Neural progenitor cell (in vitro differentiated cells): Measurements from ENCODE around the gene CSKMT. TPM values are rescaled to one million over a fixed set of nuclear protein-coding genes. Genes with fewer than 3 reads are reported as not detected.
A peak's percentile ranks its signal among the peaks of the same experiment; 100 is the strongest.

Experiments used
- DNase-seq: peaks from one replicate; pipeline ENCODE4 v3.0.0-alpha.2; 2016; ENCODE audit warnings: low spot score
- H2AFZ ChIP-seq: fragments of 200-600 bp; sonication (generic); replicated peaks from 2 replicates; pipeline ENCODE4 v1.6.1; 2016; ENCODE audit warnings: antibody characterized with exemption
- H3F3A ChIP-seq: fragments of 200-600 bp; sonication (generic); 2 replicates; pipeline ENCODE4 v1.6.1; 2016; ENCODE audit warnings: antibody characterized with exemption, low read depth
- H3K27ac ChIP-seq: fragments of 200-600 bp; sonication (generic); 2 replicates; pipeline ENCODE4 v1.5.1; 2016; ENCODE audit warnings: mild to moderate bottlenecking
- H3K27me3 ChIP-seq: fragments of 200-600 bp; sonication (generic); 2 replicates; pipeline ENCODE4 v1.6.1; 2016; ENCODE audit warnings: mild to moderate bottlenecking, moderate library complexity
- H3K36me3 ChIP-seq: fragments of 200-600 bp; sonication (generic); 2 replicates; pipeline ENCODE4 v1.5.1; 2016
- H3K4me1 ChIP-seq: fragments of 200-600 bp; sonication (generic); 2 replicates; pipeline ENCODE4 v1.6.1; 2016; ENCODE audit warnings: mixed run types
- H3K4me2 ChIP-seq: fragments of 200-600 bp; sonication (generic); 2 replicates; pipeline ENCODE4 v1.6.1; 2016
- H3K4me3 ChIP-seq: fragments of 200-600 bp; sonication (generic); 2 replicates; pipeline ENCODE4 v1.5.1; 2016
- H3K79me2 ChIP-seq: fragments of 200-600 bp; sonication (generic); 2 replicates; pipeline ENCODE4 v1.6.1; 2016; ENCODE audit warnings: low read depth
- H3K9ac ChIP-seq: fragments of 200-600 bp; sonication (generic); 2 replicates; pipeline ENCODE4 v1.6.1; 2016
- H3K9me3 ChIP-seq: fragments of 200-600 bp; sonication (generic); 2 replicates; pipeline ENCODE4 v1.5.1; 2016; ENCODE audit warnings: low read depth
- H4K20me1 ChIP-seq: fragments of 200-600 bp; sonication (generic); 2 replicates; pipeline ENCODE4 v1.6.1; 2016; ENCODE audit warnings: low read depth
- H3K27ac Mint-ChIP-seq: 3 replicates; pipeline ENCODE4 v1.8.0; 2021; ENCODE audit warnings: mixed read lengths
- H3K27me3 Mint-ChIP-seq: 2 replicates; pipeline ENCODE4 v1.8.0; 2022; ENCODE audit warnings: low read depth, mild to moderate bottlenecking, inconsistent platforms, moderate library complexity, mixed read lengths; ENCODE audit not compliant: insufficient read depth
- H3K36me3 Mint-ChIP-seq: 3 replicates; pipeline ENCODE4 v1.8.0; 2021; ENCODE audit warnings: mixed read lengths
- H3K4me1 Mint-ChIP-seq: 3 replicates; pipeline ENCODE4 v1.8.0; 2021; ENCODE audit warnings: mixed read lengths
- H3K4me3 Mint-ChIP-seq: 3 replicates; pipeline ENCODE4 v1.8.0; 2021; ENCODE audit warnings: mild to moderate bottlenecking, moderate library complexity, mixed read lengths
- H3K9me3 Mint-ChIP-seq: 3 replicates; pipeline ENCODE4 v1.8.0; 2020; ENCODE audit warnings: mixed read lengths
- CTCF ChIP-seq: fragments of 200-600 bp; sonication (generic); IDR thresholded peaks from 2 replicates; pipeline ENCODE4 v1.5.1; 2017; ENCODE audit warnings: antibody characterized with exemption, mild to moderate bottlenecking
- EZH2 ChIP-seq: fragments of 200-600 bp; sonication (generic); IDR thresholded peaks from 2 replicates; pipeline ENCODE4 v1.6.1; 2017; ENCODE audit warnings: antibody characterized with exemption, mild to moderate bottlenecking, moderate library complexity
- EZH2phosphoT487 ChIP-seq: fragments of 200-600 bp; sonication (generic); IDR thresholded peaks from 2 replicates; pipeline ENCODE4 v1.6.1; 2017; ENCODE audit warnings: antibody characterized with exemption
- total RNA-seq: library from RNA; depleted of rRNA; stranded (reverse); fragments of >200 nt; gene quantifications from 2 replicates; pipeline ENCODE4 v1.2.3, GENCODE V29; 2015; ENCODE audit warnings: low replicate concordance

CSKMT gene
- total RNA-seq, 1 donor from 2014 or later, result 4.3 TPM

- H3K9ac ChIP-seq, result peak overlapping the region; percentile 50
- H3K27me3 ChIP-seq, result no peaks in the 10 kb centered on the region
- peak overlapping the region; percentile 99 for H3K4me3 Mint-ChIP-seq
- peaks cover 49% of the 10 kb centered on the region for H3K79me2 ChIP-seq
- H3K9me3 ChIP-seq, result no peaks in the 10 kb centered on the region
- H3K9me3 Mint-ChIP-seq, result no peaks in the 10 kb centered on the region
- peaks cover 11% of the 10 kb centered on the region for H3K36me3 Mint-ChIP-seq
- H3K27me3 Mint-ChIP-seq, result peaks cover 5% of the 10 kb centered on the region
- DNase-seq, result no peak
- H3K4me1 ChIP-seq, result peaks cover 14% of the 10 kb centered on the region
- H3F3A ChIP-seq, result peaks cover 57% of the 10 kb centered on the region
- TF ChIP-seq EZH2phosphoT487 (no peak), CTCF (no peak), EZH2 (no peak)
- H3K27ac ChIP-seq, result peak overlapping the region; percentile 69
- H3K36me3 ChIP-seq, result no peaks in the 10 kb centered on the region
- peaks cover 17% of the 10 kb centered on the region for H4K20me1 ChIP-seq
- peak overlapping the region; percentile 87 for H3K27ac Mint-ChIP-seq
- H3K4me1 Mint-ChIP-seq, result peaks cover 21% of the 10 kb centered on the region
- peak overlapping the region; percentile 65 for H3K4me3 ChIP-seq
- H3K4me2 ChIP-seq, result peak overlapping the region; percentile 88
- H2AFZ ChIP-seq, result peak overlapping the region; percentile 48
Observed at GRCh38 chr11:62664405-62665074, 572 bp upstream of the CSKMT start.

- Histone ChIP-seq H3K27ac (peak overlapping the region; percentile 25), H3K4me1 (peaks cover 14% of the 10 kb centered on the region), H3F3A (peaks cover 69% of the 10 kb centered on the region), H3K4me2 (peak overlapping the region; percentile 88), H3K36me3 (no peaks in the 10 kb centered on the region), H3K27me3 (no peaks in the 10 kb centered on the region), H3K9me3 (no peaks in the 10 kb centered on the region), H3K9ac (peak overlapping the region; percentile 77), H2AFZ (no peak overlapping the region), H3K4me3 (peak overlapping the region; percentile 65), H4K20me1 (peaks cover 17% of the 10 kb centered on the region), H3K79me2 (peaks cover 53% of the 10 kb centered on the region)
- peak overlapping the region; percentile 99 for H3K4me3 Mint-ChIP-seq
- H3K27me3 Mint-ChIP-seq, result peaks cover 5% of the 10 kb centered on the region
- peak overlapping the region; percentile 91 for H3K27ac Mint-ChIP-seq
- H3K4me1 Mint-ChIP-seq, result peaks cover 28% of the 10 kb centered on the region
- no peaks in the 10 kb centered on the region for H3K9me3 Mint-ChIP-seq
- peaks cover 11% of the 10 kb centered on the region for H3K36me3 Mint-ChIP-seq
- DNase-seq, result peak; percentile 73
- no peak for TF ChIP-seq EZH2phosphoT487
- TF ChIP-seq EZH2, result no peak
- no peak for TF ChIP-seq CTCF
Observed at GRCh38 chr11:62665599-62666258, 617 bp downstream of the CSKMT start.

GRCh38 chr11:62666259-62666926 lies 1.3 kb downstream of the CSKMT start:
- Histone ChIP-seq H3K9me3 (no peaks in the 10 kb centered on the region), H3K9ac (peak overlapping the region; percentile 77), H2AFZ (no peak overlapping the region), H3K79me2 (peaks cover 59% of the 10 kb centered on the region), H3K27ac (peak overlapping the region; percentile 45), H3K36me3 (no peaks in the 10 kb centered on the region), H3K4me2 (peak overlapping the region; percentile 88), H4K20me1 (peaks cover 17% of the 10 kb centered on the region), H3K4me3 (peak overlapping the region; percentile 65), H3F3A (peaks cover 75% of the 10 kb centered on the region), H3K4me1 (peaks cover 14% of the 10 kb centered on the region), H3K27me3 (no peaks in the 10 kb centered on the region)
- peak overlapping the region; percentile 99 for H3K4me3 Mint-ChIP-seq
- H3K27me3 Mint-ChIP-seq, result peaks cover 5% of the 10 kb centered on the region
- DNase-seq, result no peak
- H3K36me3 Mint-ChIP-seq, result peaks cover 11% of the 10 kb centered on the region
- peak overlapping the region; percentile 33 for H3K27ac Mint-ChIP-seq
- no peaks in the 10 kb centered on the region for H3K9me3 Mint-ChIP-seq
- TF ChIP-seq EZH2phosphoT487 (no peak), EZH2 (no peak), CTCF (no peak)
- peaks cover 33% of the 10 kb centered on the region for H3K4me1 Mint-ChIP-seq
